ENCODE measurements around the gene SSTR1. TPM values are rescaled to one million over a fixed set of nuclear protein-coding genes. Genes with fewer than 3 reads are reported as not detected.
A peak's percentile ranks its signal among the peaks of the same experiment; 100 is the strongest.
"Not testable (repeated sequence)": the region's sequence is repeated elsewhere in the genome, so short reads cannot be mapped to it uniquely, and the experiment has no call there.

The SSTR1 gene
- not detected for total RNA-seq

- peaks cover 4 to 19% of the 10 kb centered on the region in 2 donors for H3K4me1 Mint-ChIP-seq (ENCODE audit: low read depth in 2 of 2)
- H3K4me3 Mint-ChIP-seq: no peak within 1 kb of the TSS
- no peak within 1 kb of the TSS for H3K27ac Mint-ChIP-seq
- H3K9me3 Mint-ChIP-seq: no peaks in the 10 kb centered on the region
- no peak for ATAC-seq
- no peak for DNase-seq (ENCODE audit: low spot score)
- H3K27me3 Mint-ChIP-seq: peaks cover 40 to 79% of the 10 kb centered on the region in 2 donors
- no peaks in the 10 kb centered on the region for H3K36me3 Mint-ChIP-seq
Observed at GRCh38 chr14:38207736-38208617, at the start of gene SSTR1. SSTR1 (plus strand) TSS chr14:38207904; CDS start chr14:38209390, 1,486 bp downstream.

DNA sequence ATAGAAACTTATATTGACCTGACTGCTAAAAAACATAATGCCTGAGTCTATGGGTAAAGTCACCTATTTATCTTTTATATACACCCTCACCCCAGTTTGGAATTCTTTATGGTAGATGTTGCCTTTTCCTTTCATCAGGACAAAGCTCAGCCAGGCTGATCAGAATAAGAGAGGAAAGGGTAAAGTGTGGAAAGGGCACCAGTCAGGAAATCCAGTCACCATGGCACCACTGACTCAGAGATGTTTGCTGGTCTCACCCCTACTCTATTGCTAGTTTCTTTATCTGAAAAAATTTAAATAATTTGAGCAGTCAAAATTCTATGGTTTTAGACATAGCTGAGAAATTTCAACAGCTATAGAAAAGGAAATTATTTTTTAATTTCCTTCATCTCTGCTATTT lies 49.2 kb upstream of the SSTR1 start:
- ATAC-seq (no peak), DNase-seq (ENCODE audit: low spot score) (no peak)
- no peak overlapping the region for H3K27ac Mint-ChIP-seq
- peaks cover 11 to 20% of the 10 kb centered on the region in 2 donors for H3K27me3 Mint-ChIP-seq
- H3K9me3 Mint-ChIP-seq: no peaks in the 10 kb centered on the region
- no peak overlapping the region for H3K4me3 Mint-ChIP-seq
- H3K36me3 Mint-ChIP-seq: no peaks in the 10 kb centered on the region
- no peaks in the 10 kb centered on the region for H3K4me1 Mint-ChIP-seq (ENCODE audit: low read depth in 2 of 2)

- Mint-ChIP-seq H3K27me3 (peaks cover 18 to 29% of the 10 kb centered on the region in 2 donors), H3K4me3 (no peak overlapping the region), H3K9me3 (no peaks in the 10 kb centered on the region), H3K4me1 (ENCODE audit: low read depth in 2 of 2) (no peaks in the 10 kb centered on the region), H3K27ac (no peak overlapping the region), H3K36me3 (no peaks in the 10 kb centered on the region)
- no peak for DNase-seq (ENCODE audit: low spot score)
- no peak for ATAC-seq
Observed at GRCh38 chr14:38168416-38168815, 39.3 kb upstream of the SSTR1 start.

GRCh38 chr14:38171197-38171596 lies 36.5 kb upstream of the SSTR1 start:
- no peak overlapping the region for H3K4me3 Mint-ChIP-seq
- H3K36me3 Mint-ChIP-seq: peaks cover 9% of the 10 kb centered on the region
- no peaks in the 10 kb centered on the region for H3K9me3 Mint-ChIP-seq
- peaks cover 29 to 45% of the 10 kb centered on the region in 2 donors for H3K27me3 Mint-ChIP-seq
- no peak for DNase-seq (ENCODE audit: low spot score)
- no peak overlapping the region for H3K27ac Mint-ChIP-seq
- peaks cover 2 to 6% of the 10 kb centered on the region in 2 donors for H3K4me1 Mint-ChIP-seq (ENCODE audit: low read depth in 2 of 2)
- no peak for ATAC-seq

GRCh38 chr14:38174711-38175110 lies 33.0 kb upstream of the SSTR1 start:
- no peak overlapping the region for H3K4me3 Mint-ChIP-seq
- DNase-seq (ENCODE audit: low spot score) (no peak), ATAC-seq (no peak)
- peaks cover 21% of the 10 kb centered on the region for H3K36me3 Mint-ChIP-seq
- peaks cover 5% of the 10 kb centered on the region for H3K9me3 Mint-ChIP-seq
- H3K27ac Mint-ChIP-seq: no peak overlapping the region
- H3K27me3 Mint-ChIP-seq: peaks cover 26 to 51% of the 10 kb centered on the region in 2 donors
- peaks cover 5 to 6% of the 10 kb centered on the region in 2 donors for H3K4me1 Mint-ChIP-seq (ENCODE audit: low read depth in 2 of 2)

DNA sequence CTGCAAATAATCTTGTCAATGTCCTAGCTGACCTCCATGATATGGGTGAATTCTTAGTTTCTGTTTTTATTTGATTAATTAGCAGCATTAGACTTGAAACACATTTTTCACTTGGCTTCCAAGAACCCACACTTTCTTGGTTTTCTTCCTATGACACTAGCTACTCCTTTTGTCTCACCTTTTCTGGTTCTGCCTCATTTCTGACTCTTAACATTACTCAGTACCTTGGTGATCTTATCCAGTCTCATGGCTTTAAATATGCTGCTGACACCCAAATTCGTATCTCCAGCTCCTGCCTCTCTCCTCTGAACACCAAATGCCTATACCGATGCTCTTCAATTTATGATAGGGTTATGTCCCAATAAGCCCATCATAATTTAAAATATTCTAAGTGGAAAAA lies 32.0 kb upstream of the SSTR1 start:
- Mint-ChIP-seq H3K4me3 (no peak overlapping the region), H3K27me3 (peaks cover 26 to 51% of the 10 kb centered on the region in 2 donors), H3K9me3 (peaks cover 5% of the 10 kb centered on the region), H3K4me1 (ENCODE audit: low read depth in 2 of 2) (peaks cover 5 to 6% of the 10 kb centered on the region in 2 donors), H3K27ac (no peak overlapping the region), H3K36me3 (peaks cover 21% of the 10 kb centered on the region)
- ATAC-seq: peak; percentile 48 to 59
- no peak for DNase-seq (ENCODE audit: low spot score)

DNA sequence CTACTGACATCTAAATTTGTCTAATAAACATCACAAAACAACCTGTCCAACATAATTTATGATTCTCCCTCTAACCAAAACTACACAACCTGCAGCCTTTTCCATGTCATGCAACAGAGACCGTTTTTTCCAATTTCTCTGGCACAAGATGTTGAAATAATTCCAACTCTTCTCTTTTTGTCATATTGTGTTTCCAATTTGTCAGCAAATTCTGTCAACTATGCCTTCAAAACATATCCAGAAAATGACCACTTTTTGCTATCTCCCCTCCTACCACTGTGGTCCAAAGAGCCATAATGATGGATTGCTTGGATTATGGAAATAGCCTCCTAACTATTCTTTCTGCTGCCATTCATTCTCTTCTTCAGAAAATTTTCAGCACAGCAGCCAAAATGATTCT lies 31.3 kb upstream of the SSTR1 start:
- peaks cover 26 to 47% of the 10 kb centered on the region in 2 donors for H3K27me3 Mint-ChIP-seq
- no peak overlapping the region for H3K4me3 Mint-ChIP-seq
- no peak for ATAC-seq
- no peak for DNase-seq (ENCODE audit: low spot score)
- peaks cover 5% of the 10 kb centered on the region for H3K9me3 Mint-ChIP-seq
- H3K27ac Mint-ChIP-seq: peak overlapping the region in 1 of 2 donors; percentile 2
- peaks cover 5 to 6% of the 10 kb centered on the region in 2 donors for H3K4me1 Mint-ChIP-seq (ENCODE audit: low read depth in 2 of 2)
- H3K36me3 Mint-ChIP-seq: peaks cover 21% of the 10 kb centered on the region

DNA sequence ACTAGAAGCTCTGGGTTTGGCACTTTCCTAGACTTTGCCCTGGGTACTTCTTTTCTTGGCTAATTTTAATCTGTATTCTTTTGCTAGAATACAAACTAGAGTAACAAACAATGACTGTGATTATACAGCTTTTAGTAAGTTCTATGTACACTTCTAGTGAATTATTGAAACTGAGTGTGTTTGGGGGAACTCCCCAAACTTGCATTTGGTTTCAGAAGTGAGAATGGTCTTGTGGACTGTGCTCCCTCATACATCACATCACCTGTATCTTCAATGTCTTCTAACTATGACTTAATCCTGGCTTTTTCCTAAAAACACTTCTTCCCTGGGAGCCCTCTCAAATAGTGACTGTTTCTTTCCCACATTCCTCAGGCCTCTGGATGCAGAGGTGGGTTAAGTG lies 23.6 kb upstream of the SSTR1 start:
- Mint-ChIP-seq H3K4me1 (ENCODE audit: low read depth in 2 of 2) (peaks cover 0 to 15% of the 10 kb centered on the region in 2 donors), H3K27ac (no peak overlapping the region), H3K36me3 (peaks cover under 1% of the 10 kb centered on the region), H3K27me3 (peaks cover 3 to 12% of the 10 kb centered on the region in 2 donors), H3K4me3 (no peak overlapping the region), H3K9me3 (no peaks in the 10 kb centered on the region)
- no peak for DNase-seq (ENCODE audit: low spot score)
- ATAC-seq: no peak

DNA sequence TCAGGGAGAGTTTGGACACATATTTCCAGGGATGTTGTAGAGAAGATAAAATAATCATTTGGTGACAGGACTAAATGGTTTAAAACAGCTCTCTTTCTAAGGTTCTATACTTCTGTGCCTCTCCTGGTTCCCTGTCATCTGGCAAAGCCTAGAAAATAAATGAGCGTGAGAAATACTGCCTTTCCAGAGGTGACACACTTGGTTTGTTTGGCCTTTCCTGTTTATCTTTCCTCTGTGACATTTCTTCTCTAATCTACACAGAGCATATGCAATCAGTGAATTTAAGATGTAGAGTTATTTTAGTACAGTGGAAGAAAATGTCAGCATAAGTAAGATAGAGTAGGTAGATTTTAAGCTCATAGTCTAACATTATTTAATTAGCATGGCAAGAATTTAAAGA lies 22.0 kb upstream of the SSTR1 start:
- Mint-ChIP-seq H3K4me3 (no peak overlapping the region), H3K36me3 (no peaks in the 10 kb centered on the region), H3K4me1 (ENCODE audit: low read depth in 2 of 2) (peaks cover 0 to 15% of the 10 kb centered on the region in 2 donors), H3K27me3 (peaks cover 0 to 12% of the 10 kb centered on the region in 2 donors), H3K27ac (no peak overlapping the region), H3K9me3 (no peaks in the 10 kb centered on the region)
- no peak for DNase-seq (ENCODE audit: low spot score)
- no peak for ATAC-seq

GRCh38 chr14:38186216-38186615 lies 21.5 kb upstream of the SSTR1 start:
- Mint-ChIP-seq H3K36me3 (no peaks in the 10 kb centered on the region), H3K9me3 (no peaks in the 10 kb centered on the region), H3K4me3 (no peak overlapping the region), H3K4me1 (ENCODE audit: low read depth in 2 of 2) (peaks cover 0 to 15% of the 10 kb centered on the region in 2 donors), H3K27me3 (peaks cover 0 to 12% of the 10 kb centered on the region in 2 donors), H3K27ac (no peak overlapping the region)
- ATAC-seq: no peak
- no peak for DNase-seq (ENCODE audit: low spot score)

DNA sequence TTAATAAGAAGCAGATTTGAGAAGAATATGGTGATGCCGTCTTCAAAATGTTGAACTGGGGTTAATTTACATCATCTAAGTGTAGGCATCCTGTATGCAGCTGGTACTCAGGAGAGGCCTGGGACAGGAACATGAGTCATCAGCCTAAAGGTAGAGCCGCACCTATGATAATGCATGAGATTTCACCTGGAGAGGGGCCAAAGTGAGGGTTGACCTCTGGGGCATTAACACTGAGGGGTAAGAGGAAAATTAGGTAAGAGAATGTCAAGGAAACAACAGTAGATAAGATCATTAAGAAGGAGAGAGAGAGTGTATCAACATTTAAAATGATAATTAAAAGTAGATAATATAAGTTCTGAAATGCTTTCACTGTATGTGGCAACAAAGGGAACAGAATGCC lies 20.2 kb upstream of the SSTR1 start:
- Mint-ChIP-seq H3K4me3 (no peak overlapping the region), H3K27me3 (peaks cover 0 to 18% of the 10 kb centered on the region in 2 donors), H3K36me3 (no peaks in the 10 kb centered on the region), H3K27ac (no peak overlapping the region), H3K9me3 (no peaks in the 10 kb centered on the region), H3K4me1 (ENCODE audit: low read depth in 2 of 2) (peaks cover 0 to 15% of the 10 kb centered on the region in 2 donors)
- ATAC-seq (no peak), DNase-seq (ENCODE audit: low spot score) (no peak)

- Mint-ChIP-seq H3K27ac (no peak overlapping the region), H3K4me3 (no peak overlapping the region), H3K36me3 (no peaks in the 10 kb centered on the region), H3K9me3 (no peaks in the 10 kb centered on the region), H3K4me1 (ENCODE audit: low read depth in 2 of 2) (peaks cover 0 to 13% of the 10 kb centered on the region in 2 donors), H3K27me3 (peaks cover 0 to 11% of the 10 kb centered on the region in 2 donors)
- no peak for ATAC-seq
- DNase-seq (ENCODE audit: low spot score): no peak
Observed at GRCh38 chr14:38189930-38190726, 17.6 kb upstream of the SSTR1 start.

DNA sequence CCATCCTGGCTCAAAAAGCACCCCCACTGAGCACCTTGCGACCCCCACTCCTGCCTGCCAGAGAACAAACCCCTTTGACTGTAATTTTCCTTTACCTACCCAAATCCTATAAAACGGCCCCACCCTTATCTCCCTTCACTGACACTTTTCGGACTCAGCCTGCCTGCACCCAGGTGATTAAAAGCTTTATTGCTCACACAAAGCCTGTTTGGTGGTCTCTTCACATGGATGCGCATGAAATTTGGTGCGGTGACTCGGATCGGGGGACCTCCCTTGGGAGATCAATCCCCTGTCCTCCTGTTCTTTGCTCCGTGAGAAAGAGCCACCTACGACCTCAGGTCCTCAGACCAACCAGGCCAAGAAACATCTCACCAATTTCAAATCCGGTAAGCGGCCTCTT lies 16.9 kb upstream of the SSTR1 start:
- not testable (repeated sequence) for H3K36me3 Mint-ChIP-seq; H3K4me3 Mint-ChIP-seq; DNase-seq (ENCODE audit: low spot score)

DNA sequence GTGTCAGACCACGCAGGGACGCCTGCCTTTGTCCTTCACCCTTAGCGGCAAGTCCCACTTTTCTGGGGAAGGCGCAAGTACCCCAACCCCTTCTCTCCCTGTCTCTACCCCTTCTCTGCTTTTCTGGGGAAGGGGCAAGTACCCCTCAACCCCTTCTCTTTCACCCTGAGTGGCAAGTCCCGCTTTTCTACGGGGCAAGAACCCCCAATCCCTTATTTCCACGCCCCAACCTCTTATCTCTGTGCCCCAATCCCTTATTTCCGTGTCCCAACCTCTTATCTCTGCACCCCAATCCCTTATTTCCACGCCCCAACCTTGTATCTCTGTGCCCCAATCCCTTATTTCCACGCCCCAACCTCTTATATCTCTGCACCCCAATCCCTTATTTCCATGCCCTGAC lies 16.2 kb upstream of the SSTR1 start:
- ATAC-seq; H3K9me3 Mint-ChIP-seq; H3K4me3 Mint-ChIP-seq; H3K36me3 Mint-ChIP-seq; DNase-seq (ENCODE audit: low spot score); H3K4me1 Mint-ChIP-seq (ENCODE audit: low read depth in 2 of 2); H3K27ac Mint-ChIP-seq: not testable (repeated sequence)
- H3K27me3 Mint-ChIP-seq: peaks cover 0 to 11% of the 10 kb centered on the region in 2 donors

More for the DNA sequence above, 16.9 kb upstream of the SSTR1 start:
- ATAC-seq; H3K4me1 Mint-ChIP-seq (ENCODE audit: low read depth in 2 of 2); H3K9me3 Mint-ChIP-seq; H3K27ac Mint-ChIP-seq: not testable (repeated sequence)
- H3K27me3 Mint-ChIP-seq: peaks cover 0 to 11% of the 10 kb centered on the region in 2 donors

Data from natural killer cell treated with Interleukin-12 subunit alpha and Interleukin-12 subunit beta and Interleukin-15 and Interleukin-18, amount 100 ng/mL, for 72 hours (primary cell).